GM13977 (cell line): ENCODE measurements around the gene MIX23.

ENCODE experiments used
- DNase-seq: peaks from one replicate; pipeline ENCODE4 v3.0.0; 2012; ENCODE audit warnings: low spot score
- in situ Hi-C: fragments of 300-500 bp; cut with MboI; formaldehyde crosslinking; loops from one replicate; pipeline ENCODE4 v1.12.0; 2022; ENCODE audit warnings: low sequenced_read_pairs, low pct_unique_long_range_greater_than_20kb, mixed read lengths, inconsistent platforms; ENCODE audit not compliant: unreplicated experiment
- TF ChIP-seq, protein P1 (sequence below): IDR thresholded peaks from 2 replicates; pipeline ENCODE4 v1.5.1; 2012; ENCODE audit warnings: mild to moderate bottlenecking, control low read depth; ENCODE audit not compliant: insufficient read depth; ENCODE audit errors: extremely low read depth, missing control alignments

The MIX23 gene

DNA sequence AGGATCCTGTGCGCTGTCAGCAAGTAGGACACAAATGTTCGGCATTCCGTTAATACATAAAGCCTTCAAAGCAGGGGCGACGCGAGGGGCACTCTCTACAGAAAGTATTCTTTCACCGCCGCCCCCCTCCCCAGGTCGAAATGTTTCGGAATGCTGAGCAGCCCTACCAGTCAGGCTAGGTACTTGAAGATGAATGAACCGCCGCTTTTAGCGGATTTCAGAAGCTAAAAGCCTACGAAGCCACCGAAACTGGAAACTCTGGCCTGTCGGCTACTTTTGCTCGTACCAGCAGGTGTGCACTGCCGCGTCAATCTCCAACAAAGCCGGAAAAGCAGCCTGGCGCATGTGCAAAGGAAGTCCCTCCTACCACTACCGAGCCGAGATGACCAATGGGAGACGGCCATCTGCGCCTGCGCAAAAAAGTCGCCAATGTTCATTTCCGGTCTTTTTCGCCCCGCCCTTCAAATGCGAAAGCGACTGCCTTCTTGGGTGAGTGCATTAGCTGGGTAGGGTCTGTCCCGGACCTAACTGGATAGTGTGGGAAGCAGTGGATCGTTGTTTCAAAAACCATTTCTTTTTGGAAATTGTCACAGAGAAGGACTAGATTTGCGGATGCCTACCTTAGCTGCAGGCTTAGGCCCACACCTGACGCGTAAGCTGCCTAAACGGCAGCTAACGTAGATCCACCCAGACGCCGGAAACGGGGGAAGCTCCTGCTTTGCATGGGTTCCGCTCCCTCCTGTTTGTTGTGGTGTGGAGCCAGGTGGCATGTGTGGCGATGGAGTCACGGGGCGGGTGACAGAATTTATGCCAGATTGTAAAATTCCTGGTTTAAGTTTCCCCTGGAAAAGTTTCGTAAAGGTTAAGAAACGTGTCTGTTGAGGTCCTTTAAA is 33.0 kb upstream of the MIX23 start, which contains the start of gene WDR5B:
Gene WDR5B, minus strand, starts transcription at position 301 of the 893 bp plus-strand sequence. CDS start 534 bp downstream, outside the sequence.
- in situ Hi-C loops: no loop called here
- TF ChIP-seq, protein P1, sequence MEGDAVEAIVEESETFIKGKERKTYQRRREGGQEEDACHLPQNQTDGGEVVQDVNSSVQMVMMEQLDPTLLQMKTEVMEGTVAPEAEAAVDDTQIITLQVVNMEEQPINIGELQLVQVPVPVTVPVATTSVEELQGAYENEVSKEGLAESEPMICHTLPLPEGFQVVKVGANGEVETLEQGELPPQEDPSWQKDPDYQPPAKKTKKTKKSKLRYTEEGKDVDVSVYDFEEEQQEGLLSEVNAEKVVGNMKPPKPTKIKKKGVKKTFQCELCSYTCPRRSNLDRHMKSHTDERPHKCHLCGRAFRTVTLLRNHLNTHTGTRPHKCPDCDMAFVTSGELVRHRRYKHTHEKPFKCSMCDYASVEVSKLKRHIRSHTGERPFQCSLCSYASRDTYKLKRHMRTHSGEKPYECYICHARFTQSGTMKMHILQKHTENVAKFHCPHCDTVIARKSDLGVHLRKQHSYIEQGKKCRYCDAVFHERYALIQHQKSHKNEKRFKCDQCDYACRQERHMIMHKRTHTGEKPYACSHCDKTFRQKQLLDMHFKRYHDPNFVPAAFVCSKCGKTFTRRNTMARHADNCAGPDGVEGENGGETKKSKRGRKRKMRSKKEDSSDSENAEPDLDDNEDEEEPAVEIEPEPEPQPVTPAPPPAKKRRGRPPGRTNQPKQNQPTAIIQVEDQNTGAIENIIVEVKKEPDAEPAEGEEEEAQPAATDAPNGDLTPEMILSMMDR: no peak
- peak; percentile 92 for DNase-seq

DNA sequence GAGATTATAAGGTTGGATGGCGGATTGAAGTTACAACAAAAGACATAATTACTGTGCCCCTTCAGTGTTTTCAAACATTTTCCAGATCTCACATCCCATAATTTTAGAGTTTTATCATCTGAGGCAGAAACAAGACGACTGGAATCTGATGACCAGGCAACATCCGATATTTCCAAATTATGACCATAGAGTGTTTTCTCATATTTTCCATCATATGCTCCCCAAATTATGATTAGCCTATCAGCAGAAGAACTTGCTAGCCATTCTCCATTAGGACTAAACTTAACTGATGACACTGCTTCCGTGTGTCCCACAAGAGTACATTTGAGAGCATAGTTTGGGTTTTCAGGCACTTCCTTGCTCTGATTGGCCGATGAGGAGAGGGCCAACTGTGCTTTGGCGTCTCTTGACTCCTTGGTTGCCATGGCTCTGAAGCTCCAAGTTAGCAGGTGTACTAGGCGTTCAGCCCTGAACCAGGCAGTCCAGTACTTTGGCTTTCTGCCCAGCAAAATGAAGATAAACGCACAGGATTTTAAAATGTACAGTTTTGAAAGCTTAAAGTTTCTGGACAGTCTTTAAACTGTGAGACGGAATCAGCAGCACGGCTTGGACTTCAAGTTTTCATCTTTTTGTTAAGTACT is 32.2 kb upstream of the MIX23 start:
- DNase-seq: peak; percentile 62
- TF ChIP-seq, protein P1: no peak
- in situ Hi-C loops: no loop called here

GRCh38 chr3:122414391-122414790 is 31.4 kb upstream of the MIX23 start:
- in situ Hi-C loops: no loop called here
- TF ChIP-seq, protein P1: no peak
- DNase-seq: no peak

GRCh38 chr3:122410639-122411038 is 27.6 kb upstream of the MIX23 start:
- TF ChIP-seq, protein P1: no peak
- no peak for DNase-seq
- in situ Hi-C loops: no loop called here

GRCh38 chr3:122410111-122410510 is 27.1 kb upstream of the MIX23 start:
- TF ChIP-seq, protein P1: no peak

GRCh38 chr3:122409446-122409845 is 26.4 kb upstream of the MIX23 start:
- in situ Hi-C loops: no loop called here
- TF ChIP-seq, protein P1: no peak
- no peak for DNase-seq

More at GRCh38 chr3:122410111-122410510, 27.1 kb upstream of the MIX23 start:
- in situ Hi-C loops: no loop called here
- no peak for DNase-seq
